NB4 (cell line): Measurements from ENCODE around the gene UBN2.

Source experiments
- DNase-seq: peaks from one replicate; pipeline ENCODE4 v3.0.0; 2010; ENCODE audit warnings: low read depth
- H3K4me3 ChIP-seq: one replicate; pipeline ENCODE4 v1.5.1; 2011; ENCODE audit warnings: mild to moderate bottlenecking, low read depth, low read length, moderate library complexity
- CTCF ChIP-seq: IDR thresholded peaks from one replicate; pipeline ENCODE4 v1.5.1; 2012; ENCODE audit warnings: low read depth, low read length
- MAX ChIP-seq: IDR thresholded peaks from 2 replicates; pipeline ENCODE4 v1.6.1; 2011; ENCODE audit warnings: low read depth, low read length
- MYC ChIP-seq: IDR thresholded peaks from 2 replicates; pipeline ENCODE4 v1.6.1; 2011; ENCODE audit warnings: low read depth, low read length
- POLR2A ChIP-seq: IDR thresholded peaks from 2 replicates; pipeline ENCODE4 v1.6.1; 2011; ENCODE audit warnings: mild to moderate bottlenecking; ENCODE audit not compliant: insufficient read length; ENCODE audit errors: extremely low read depth

UBN2 gene

GRCh38 chr7:139230774-139231512 lies at the start of gene UBN2:
Gene UBN2 (plus strand): TSS chr7:139231237. CDS start chr7:139231485, 248 bp downstream.
- DNase-seq, result peak; percentile 100
- H3K4me3 ChIP-seq, result peak within 1 kb of the TSS; percentile 82
- TF ChIP-seq MAX (peak; percentile 70), CTCF (no peak), POLR2A (peak; percentile 78), MYC (peak; percentile 52)

- no peak overlapping the region for H3K4me3 ChIP-seq
- no peak for TF ChIP-seq MYC
- no peak for TF ChIP-seq POLR2A
- TF ChIP-seq MAX, result no peak
- no peak for TF ChIP-seq CTCF
- no peak for DNase-seq
These were observed 49.6 kb upstream of the UBN2 start for GRCh38 chr7:139181404-139181803.

- no peak for DNase-seq
- no peak for TF ChIP-seq MAX
- TF ChIP-seq POLR2A, result no peak
- no peak for TF ChIP-seq MYC
- no peak for TF ChIP-seq CTCF
- H3K4me3 ChIP-seq, result no peak overlapping the region
These were observed 48.7 kb upstream of the UBN2 start for GRCh38 chr7:139182363-139182762.

GRCh38 chr7:139183251-139183650 lies 47.8 kb upstream of the UBN2 start:
- no peak overlapping the region for H3K4me3 ChIP-seq
- DNase-seq, result no peak
- TF ChIP-seq MAX, result no peak
- no peak for TF ChIP-seq CTCF
- TF ChIP-seq MYC, result no peak
- TF ChIP-seq POLR2A, result no peak

GRCh38 chr7:139183878-139184338 lies 47.1 kb upstream of the UBN2 start:
- TF ChIP-seq MAX, result no peak
- no peak overlapping the region for H3K4me3 ChIP-seq
- peak; percentile 82 for DNase-seq

GRCh38 chr7:139186146-139186545 lies 44.9 kb upstream of the UBN2 start:
- no peak for DNase-seq
- TF ChIP-seq POLR2A, result no peak
- TF ChIP-seq MAX, result no peak
- TF ChIP-seq CTCF, result no peak
- no peak for TF ChIP-seq MYC
- no peak overlapping the region for H3K4me3 ChIP-seq
